SH-SY5Y (cell line): ENCODE data around the gene CEMIP.

Experiments used
- GATA2 ChIP-seq: IDR thresholded peaks from 2 replicates; pipeline ENCODE4 v1.6.1; 2011; ENCODE audit warnings: mild to moderate bottlenecking, low read depth, low read length
- GATA3 ChIP-seq: IDR thresholded peaks from 2 replicates; pipeline ENCODE4 v1.6.1; 2011; ENCODE audit warnings: low read depth, mild to moderate bottlenecking, low read length, moderate library complexity

GRCh38 chr15:80989081-80989517 lies 209.9 kb downstream of the CEMIP start:
- TF ChIP-seq GATA2 (no peak), GATA3 (no peak)
